ENCODE measurements around the gene PARP8. TPM values are rescaled to one million over a fixed set of nuclear protein-coding genes. Genes with fewer than 3 reads are reported as not detected.

PARP8 gene
- total and polyA plus RNA-seq, 9 of the 15 experiments (the other 6 are each of a cell fraction or from before 2014, with no cell fraction given), result 0.03 to 0.31 TPM; not detected in 7

DNA sequence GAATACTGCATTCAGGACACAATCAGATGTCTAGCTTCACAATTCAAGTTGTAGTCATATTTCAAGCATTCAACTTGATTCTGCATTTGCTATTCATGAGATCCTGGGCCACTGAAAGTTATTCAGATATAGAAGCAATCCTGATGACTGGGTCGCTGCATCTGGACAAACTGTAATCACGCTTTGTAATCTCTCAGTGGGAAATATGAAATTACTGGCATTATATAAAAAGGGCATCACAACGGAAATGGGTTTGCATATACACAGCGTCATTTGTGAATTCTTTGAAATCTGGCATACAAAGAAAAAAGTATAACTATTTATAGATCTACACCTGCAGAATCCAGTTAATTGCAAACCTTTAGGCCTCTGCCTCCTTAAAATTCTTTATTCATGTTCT, 102.2 kb downstream of the PARP8 start:
- Histone ChIP-seq H3K9me3 (replicated peaks; ENCODE audit: control insufficient read depth, insufficient read depth, low read depth, low read length) (peaks cover 5% of the 10 kb centered on the region; the same call in 1 of the 2 replicates), H3K27ac (ENCODE audit: extremely low read depth, low read depth, low read length) (no peak overlapping the region), H4K20me1 (replicated peaks; ENCODE audit: control insufficient read depth, insufficient read depth, low read length) (no peaks in the 10 kb centered on the region), H3K9ac (ENCODE audit: insufficient read depth in 1 of 2, low read depth in 2 of 2, low read length in 2 of 2) (no peak overlapping the region), H2AFZ (ENCODE audit: low read depth, low read length) (no peak overlapping the region), H3K79me2 (ENCODE audit: control insufficient read depth, insufficient read depth, low read length) (no peaks in the 10 kb centered on the region), H3K4me2 (ENCODE audit: insufficient read depth, low read length) (no peak overlapping the region), H3K27me3 (ENCODE audit: control insufficient read depth in 2 of 2, insufficient read depth in 2 of 2, low read length in 2 of 2) (no peaks in the 10 kb centered on the region), H3K36me3 (ENCODE audit: control insufficient read depth, insufficient read depth, low read length) (no peaks in the 10 kb centered on the region), H3K4me3 (no peak overlapping the region), H3K4me1 (replicated peaks in 1 of 2; ENCODE audit: control insufficient read depth in 2 of 2, insufficient read depth in 2 of 2, low read length in 2 of 2) (no peaks in the 10 kb centered on the region), H3K9me1 (ENCODE audit: control insufficient read depth, insufficient read depth, low read length) (no peaks in the 10 kb centered on the region)
- in situ Hi-C loops (cut with MboI) (no loop called here), intact Hi-C loops (cut with micrococcal nuclease) (no loop called here)
- no TSS peak for BruUV-seq (replicated peaks)
- POLR2A ChIA-PET, result interaction anchor here (0.6 kb wide), 1 partner anchor 253 kb away, joined by 3 read pairs; no protein-coding TSS in a partner anchor
- TF ChIP-seq ZNF12 (CRISPR knock-in tag; IDR thresholded peaks at IDR 0.05) (no peak), RBM25 (IDR thresholded peaks at IDR 0.05; ENCODE audit: low read depth, low read length, severe bottlenecking) (no peak), MTA3 (IDR thresholded peaks at IDR 0.05; ENCODE audit: borderline replicate concordance) (no peak), PTTG1 (tag; IDR thresholded peaks at IDR 0.05; ENCODE audit: low read depth) (no peak)
- TF ChIP-seq, protein P1, sequence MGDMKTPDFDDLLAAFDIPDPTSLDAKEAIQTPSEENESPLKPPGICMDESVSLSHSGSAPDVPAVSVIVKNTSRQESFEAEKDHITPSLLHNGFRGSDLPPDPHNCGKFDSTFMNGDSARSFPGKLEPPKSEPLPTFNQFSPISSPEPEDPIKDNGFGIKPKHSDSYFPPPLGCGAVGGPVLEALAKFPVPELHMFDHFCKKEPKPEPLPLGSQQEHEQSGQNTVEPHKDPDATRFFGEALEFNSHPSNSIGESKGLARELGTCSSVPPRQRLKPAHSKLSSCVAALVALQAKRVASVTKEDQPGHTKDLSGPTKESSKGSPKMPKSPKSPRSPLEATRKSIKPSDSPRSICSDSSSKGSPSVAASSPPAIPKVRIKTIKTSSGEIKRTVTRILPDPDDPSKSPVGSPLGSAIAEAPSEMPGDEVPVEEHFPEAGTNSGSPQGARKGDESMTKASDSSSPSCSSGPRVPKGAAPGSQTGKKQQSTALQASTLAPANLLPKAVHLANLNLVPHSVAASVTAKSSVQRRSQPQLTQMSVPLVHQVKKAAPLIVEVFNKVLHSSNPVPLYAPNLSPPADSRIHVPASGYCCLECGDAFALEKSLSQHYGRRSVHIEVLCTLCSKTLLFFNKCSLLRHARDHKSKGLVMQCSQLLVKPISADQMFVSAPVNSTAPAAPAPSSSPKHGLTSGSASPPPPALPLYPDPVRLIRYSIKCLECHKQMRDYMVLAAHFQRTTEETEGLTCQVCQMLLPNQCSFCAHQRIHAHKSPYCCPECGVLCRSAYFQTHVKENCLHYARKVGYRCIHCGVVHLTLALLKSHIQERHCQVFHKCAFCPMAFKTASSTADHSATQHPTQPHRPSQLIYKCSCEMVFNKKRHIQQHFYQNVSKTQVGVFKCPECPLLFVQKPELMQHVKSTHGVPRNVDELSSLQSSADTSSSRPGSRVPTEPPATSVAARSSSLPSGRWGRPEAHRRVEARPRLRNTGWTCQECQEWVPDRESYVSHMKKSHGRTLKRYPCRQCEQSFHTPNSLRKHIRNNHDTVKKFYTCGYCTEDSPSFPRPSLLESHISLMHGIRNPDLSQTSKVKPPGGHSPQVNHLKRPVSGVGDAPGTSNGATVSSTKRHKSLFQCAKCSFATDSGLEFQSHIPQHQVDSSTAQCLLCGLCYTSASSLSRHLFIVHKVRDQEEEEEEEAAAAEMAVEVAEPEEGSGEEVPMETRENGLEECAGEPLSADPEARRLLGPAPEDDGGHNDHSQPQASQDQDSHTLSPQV (IDR thresholded peaks at IDR 0.05), result no peak
- CTCF ChIA-PET (ENCODE audit: low intra/inter-chr PET ratio), result no interaction called here
- WGBS (ENCODE audit: insufficient coverage, low coverage, missing lambda C conversion rate), result 0% methylated on average over 4 of the region's 4 CpGs
- no peak for ATAC-seq
- FAIRE-seq, result no peak
- no peak for DNase-seq (ENCODE audit: extremely low read depth in 1 of 4, low spot score in 3 of 4)
